ENCODE results near the gene GRIA1.
A peak's percentile ranks its signal among the peaks of the same experiment; 100 is the strongest.

The GRIA1 gene

GRCh38 chr5:153813901-153814300, 323.4 kb downstream of the GRIA1 start:
- peak in 1 of 2 donors; percentile 7 for DNase-seq (ENCODE audit: low read depth in 2 of 2)
- TF ChIP-seq CTCF (IDR thresholded peaks at IDR 0.05; ENCODE audit: low read depth, low read length), result no peak
- H3K4me3 ChIP-seq (replicated peaks in 1 of 2; ENCODE audit: low read depth in 2 of 2, low read length in 2 of 2), result no peak overlapping the region

- no peak for TF ChIP-seq CTCF (IDR thresholded peaks at IDR 0.05; ENCODE audit: low read depth, low read length)
- DNase-seq (ENCODE audit: low read depth in 2 of 2), result no peak
- H3K4me3 ChIP-seq (replicated peaks in 1 of 2; ENCODE audit: low read depth in 2 of 2, low read length in 2 of 2), result no peak overlapping the region
Observed at GRCh38 chr5:153816870-153817269, 326.4 kb downstream of the GRIA1 start.

- no peak overlapping the region for H3K4me3 ChIP-seq (replicated peaks in 1 of 2; ENCODE audit: low read depth in 2 of 2, low read length in 2 of 2)
- peak in 1 of 2 donors; percentile 14 for DNase-seq (ENCODE audit: low read depth in 2 of 2)
- no peak for TF ChIP-seq CTCF (IDR thresholded peaks at IDR 0.05; ENCODE audit: low read depth, low read length)
Observed at GRCh38 chr5:153818626-153819025, 328.2 kb downstream of the GRIA1 start.

GRCh38 chr5:153823036-153823435, 332.6 kb downstream of the GRIA1 start:
- no peak for DNase-seq (ENCODE audit: low read depth in 2 of 2)
- H3K4me3 ChIP-seq (replicated peaks in 1 of 2; ENCODE audit: low read depth in 2 of 2, low read length in 2 of 2), result no peak overlapping the region
- TF ChIP-seq CTCF (IDR thresholded peaks at IDR 0.05; ENCODE audit: low read depth, low read length), result no peak

- no peak overlapping the region for H3K4me3 ChIP-seq (replicated peaks in 1 of 2; ENCODE audit: low read depth in 2 of 2, low read length in 2 of 2)
- no peak for DNase-seq (ENCODE audit: low read depth in 2 of 2)
- no peak for TF ChIP-seq CTCF (IDR thresholded peaks at IDR 0.05; ENCODE audit: low read depth, low read length)
Observed at GRCh38 chr5:153824909-153825308, 334.4 kb downstream of the GRIA1 start.

- no peak overlapping the region for H3K4me3 ChIP-seq (replicated peaks in 1 of 2; ENCODE audit: low read depth in 2 of 2, low read length in 2 of 2)
- DNase-seq (ENCODE audit: low read depth in 2 of 2), result peak in 1 of 2 donors; percentile 18
- TF ChIP-seq CTCF (IDR thresholded peaks at IDR 0.05; ENCODE audit: low read depth, low read length), result peak; percentile 1
Observed at GRCh38 chr5:153827397-153827796, 336.9 kb downstream of the GRIA1 start.

GRCh38 chr5:153829510-153830065, 339.1 kb downstream of the GRIA1 start:
- TF ChIP-seq CTCF (IDR thresholded peaks at IDR 0.05; ENCODE audit: low read depth, low read length), result no peak
- no peak overlapping the region for H3K4me3 ChIP-seq (replicated peaks in 1 of 2; ENCODE audit: low read depth in 2 of 2, low read length in 2 of 2)
- no peak for DNase-seq (ENCODE audit: low read depth in 2 of 2)
